Type B pancreatic cell (in vitro differentiated cells): ENCODE measurements around the gene DNAJC18. TPM values are rescaled to one million over a fixed set of nuclear protein-coding genes. Genes with fewer than 3 reads are reported as not detected.
"Not testable (repeated sequence)": the region's sequence is repeated elsewhere in the genome, so short reads cannot be mapped to it uniquely, and the experiment has no call there.

Source experiments
- DNase-seq: peaks from one replicate; pipeline ENCODE4 v3.0.0; 2021; ENCODE audit warnings: mixed read lengths; ENCODE audit not compliant: unreplicated experiment; ENCODE audit errors: extremely low spot score
- H3K27ac Mint-ChIP-seq: 2 replicates; pipeline ENCODE4 v1.8.0; 2021; ENCODE audit warnings: mild to moderate bottlenecking, mixed read lengths
- H3K27me3 Mint-ChIP-seq: 2 replicates; pipeline ENCODE4 v1.8.0; 2021; ENCODE audit warnings: mixed read lengths
- H3K36me3 Mint-ChIP-seq: 2 replicates; pipeline ENCODE4 v1.8.0; 2021; ENCODE audit warnings: mixed read lengths
- H3K4me1 Mint-ChIP-seq: one replicate; pipeline ENCODE4 v1.8.0; 2021; ENCODE audit warnings: mixed read lengths; ENCODE audit not compliant: unreplicated experiment
- H3K4me3 Mint-ChIP-seq: 2 replicates; pipeline ENCODE4 v1.8.0; 2021; ENCODE audit warnings: mild to moderate bottlenecking, mixed read lengths
- H3K9me3 Mint-ChIP-seq: 2 replicates; pipeline ENCODE4 v1.8.0; 2021; ENCODE audit warnings: mixed read lengths
- long read RNA-seq: library from polyadenylated mRNA; unstranded; transcript quantifications from one replicate; pipeline ENCODE4 v2.0.0, GENCODE V29; 2020
- total RNA-seq: library from RNA; stranded (reverse); gene quantifications from 2 replicates; pipeline ENCODE4 v1.2.1, GENCODE V29; 2021; ENCODE audit warnings: low replicate concordance
- TF ChIP-seq, protein P1 (sequence below): fragments of 200-600 bp; sonication (generic); conservative IDR thresholded peaks from 2 replicates; pipeline ENCODE4 v1.5.0; 2021; ENCODE audit warnings: antibody characterized with exemption, mild to moderate bottlenecking

DNAJC18 gene
- total RNA-seq: 9.4 and 25.8 TPM in 2 replicates
- long read RNA-seq, full-length matches to known transcripts: 27 of 32 reads
- long read RNA-seq, partial matches to known transcripts: 1 of 32 reads
- long read RNA-seq, other reads (novel, unspliced or antisense): 4 of 32 reads

DNA sequence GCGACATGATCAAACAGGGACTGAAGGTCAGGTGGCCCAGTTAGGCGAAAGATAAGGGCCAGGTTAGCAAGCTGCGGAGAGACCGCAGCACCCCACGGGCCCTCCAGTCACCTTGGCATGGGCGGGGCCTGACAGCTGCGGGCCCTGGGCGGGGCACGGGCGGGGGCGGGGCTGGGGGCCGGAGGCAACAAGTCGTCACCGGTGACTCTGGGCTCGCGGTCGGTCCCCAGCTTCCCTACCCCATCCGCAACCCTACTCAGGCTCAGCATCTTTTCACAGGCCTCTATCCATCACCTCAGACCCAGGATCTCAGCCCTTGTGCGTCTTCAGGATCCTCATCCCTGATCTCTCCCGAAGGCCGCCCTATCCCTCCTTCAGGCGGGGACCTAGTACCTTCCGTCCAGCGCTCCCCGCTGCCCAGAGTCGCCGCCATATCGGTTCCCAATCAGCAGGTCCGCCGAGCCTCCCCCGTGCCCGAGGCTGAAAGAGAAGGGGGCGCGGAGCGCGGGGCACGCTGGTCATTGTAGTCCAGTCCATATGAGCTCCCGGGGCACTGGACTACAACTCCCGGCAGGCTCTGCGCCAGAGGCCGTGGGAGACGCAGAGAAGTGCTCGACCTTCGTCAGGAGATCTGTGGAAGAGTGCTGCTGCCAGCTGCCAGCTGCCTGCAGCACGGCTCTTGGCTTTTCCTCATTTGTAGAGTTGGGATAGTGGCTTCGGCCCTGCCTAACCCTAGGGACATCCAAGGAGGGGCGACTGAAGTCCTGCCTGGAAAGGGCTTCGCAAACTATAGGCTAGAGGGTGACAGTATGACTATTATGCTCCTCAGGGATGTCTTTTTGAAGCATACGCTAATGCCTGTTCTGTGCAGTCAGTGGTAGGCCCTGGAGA lies at the start of gene DNAJC18:
Gene DNAJC18, minus strand, starts transcription at position 513 of the 891 bp plus-strand sequence. Its CDS starts 80 bp downstream, at position 433.
- Mint-ChIP-seq H3K4me3 (peak within 1 kb of the TSS; percentile 99), H3K27me3 (peaks cover 11% of the 10 kb centered on the region), H3K4me1 (peaks cover 20% of the 10 kb centered on the region), H3K36me3 (peaks cover 8% of the 10 kb centered on the region), H3K27ac (peak within 1 kb of the TSS; percentile 92), H3K9me3 (no peaks in the 10 kb centered on the region)
- TF ChIP-seq, protein P1, sequence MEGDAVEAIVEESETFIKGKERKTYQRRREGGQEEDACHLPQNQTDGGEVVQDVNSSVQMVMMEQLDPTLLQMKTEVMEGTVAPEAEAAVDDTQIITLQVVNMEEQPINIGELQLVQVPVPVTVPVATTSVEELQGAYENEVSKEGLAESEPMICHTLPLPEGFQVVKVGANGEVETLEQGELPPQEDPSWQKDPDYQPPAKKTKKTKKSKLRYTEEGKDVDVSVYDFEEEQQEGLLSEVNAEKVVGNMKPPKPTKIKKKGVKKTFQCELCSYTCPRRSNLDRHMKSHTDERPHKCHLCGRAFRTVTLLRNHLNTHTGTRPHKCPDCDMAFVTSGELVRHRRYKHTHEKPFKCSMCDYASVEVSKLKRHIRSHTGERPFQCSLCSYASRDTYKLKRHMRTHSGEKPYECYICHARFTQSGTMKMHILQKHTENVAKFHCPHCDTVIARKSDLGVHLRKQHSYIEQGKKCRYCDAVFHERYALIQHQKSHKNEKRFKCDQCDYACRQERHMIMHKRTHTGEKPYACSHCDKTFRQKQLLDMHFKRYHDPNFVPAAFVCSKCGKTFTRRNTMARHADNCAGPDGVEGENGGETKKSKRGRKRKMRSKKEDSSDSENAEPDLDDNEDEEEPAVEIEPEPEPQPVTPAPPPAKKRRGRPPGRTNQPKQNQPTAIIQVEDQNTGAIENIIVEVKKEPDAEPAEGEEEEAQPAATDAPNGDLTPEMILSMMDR: no peak
- peak; percentile 93 for DNase-seq

DNA sequence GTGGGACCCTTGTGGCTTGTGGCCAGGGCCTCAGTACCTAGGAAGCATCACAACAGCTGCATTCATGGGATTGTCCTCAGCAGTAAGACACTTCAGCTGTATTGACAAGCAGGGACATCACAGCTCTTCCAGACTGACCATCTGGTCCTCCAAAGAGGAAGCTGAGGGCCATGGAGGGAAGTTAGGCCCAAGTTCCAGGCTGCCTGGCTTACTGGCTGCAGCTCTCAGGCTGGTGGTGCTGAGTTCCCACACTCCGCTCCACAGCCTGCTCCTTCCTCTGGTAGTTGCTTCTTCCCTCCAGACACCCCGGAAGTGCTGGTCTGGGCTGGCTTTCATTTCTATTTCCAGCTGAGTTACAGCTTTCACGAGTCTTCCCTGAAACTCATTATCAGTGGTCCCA lies 48.9 kb upstream of the DNAJC18 start:
- no peak for DNase-seq
- Mint-ChIP-seq H3K9me3 (no peaks in the 10 kb centered on the region), H3K36me3 (no peaks in the 10 kb centered on the region), H3K4me1 (peaks cover 21% of the 10 kb centered on the region), H3K27ac (no peak overlapping the region), H3K4me3 (no peak overlapping the region), H3K27me3 (no peaks in the 10 kb centered on the region)
- TF ChIP-seq, protein P1: no peak

DNA sequence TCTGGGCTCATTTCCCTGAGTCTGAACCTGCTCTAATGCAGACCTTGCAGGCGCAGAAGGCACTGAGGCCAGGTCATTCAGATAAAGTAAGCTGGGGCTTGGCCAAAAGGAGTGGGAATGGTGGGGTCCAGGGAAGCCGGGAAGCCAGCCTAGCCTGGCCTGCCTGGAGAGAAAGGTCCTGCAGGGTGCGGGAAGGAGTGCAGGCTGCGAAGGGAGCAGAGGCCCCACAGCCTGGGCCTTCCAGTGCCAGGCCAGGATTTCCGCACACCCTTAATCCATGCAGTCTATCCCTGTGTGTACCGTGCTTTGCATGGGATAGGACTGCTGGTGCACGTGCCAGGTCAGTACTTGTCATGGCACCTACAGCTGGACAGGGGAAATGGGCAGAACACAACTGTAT lies 46.9 kb upstream of the DNAJC18 start:
- no peaks in the 10 kb centered on the region for H3K27me3 Mint-ChIP-seq
- TF ChIP-seq, protein P1: no peak
- H3K27ac Mint-ChIP-seq: no peak overlapping the region
- no peak overlapping the region for H3K4me3 Mint-ChIP-seq
- no peak for DNase-seq
- no peaks in the 10 kb centered on the region for H3K9me3 Mint-ChIP-seq
- H3K4me1 Mint-ChIP-seq: peaks cover 22% of the 10 kb centered on the region
- no peaks in the 10 kb centered on the region for H3K36me3 Mint-ChIP-seq

DNA sequence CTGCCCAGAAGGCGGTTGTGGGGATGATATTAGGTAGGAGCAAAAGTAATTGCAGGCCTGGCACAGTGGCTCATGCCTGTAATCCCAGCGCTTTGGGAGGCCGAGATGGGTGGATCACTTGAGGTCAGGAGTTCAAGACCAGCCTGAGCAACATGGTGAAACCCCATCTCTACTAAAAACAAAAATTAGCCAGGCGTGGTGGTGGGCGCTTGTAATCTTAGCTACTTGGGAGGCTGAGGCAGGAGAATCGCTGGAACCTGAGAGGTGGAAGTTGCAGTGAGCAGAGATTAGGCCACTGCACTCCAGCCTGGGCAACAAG lies 43.5 kb upstream of the DNAJC18 start:
- H3K27me3 Mint-ChIP-seq, DNase-seq, H3K9me3 Mint-ChIP-seq, H3K36me3 Mint-ChIP-seq: not testable (repeated sequence)
- Mint-ChIP-seq H3K4me1 (peaks cover 28% of the 10 kb centered on the region), H3K4me3 (peak overlapping the region; percentile 55), H3K27ac (peak overlapping the region; percentile 85)

DNA sequence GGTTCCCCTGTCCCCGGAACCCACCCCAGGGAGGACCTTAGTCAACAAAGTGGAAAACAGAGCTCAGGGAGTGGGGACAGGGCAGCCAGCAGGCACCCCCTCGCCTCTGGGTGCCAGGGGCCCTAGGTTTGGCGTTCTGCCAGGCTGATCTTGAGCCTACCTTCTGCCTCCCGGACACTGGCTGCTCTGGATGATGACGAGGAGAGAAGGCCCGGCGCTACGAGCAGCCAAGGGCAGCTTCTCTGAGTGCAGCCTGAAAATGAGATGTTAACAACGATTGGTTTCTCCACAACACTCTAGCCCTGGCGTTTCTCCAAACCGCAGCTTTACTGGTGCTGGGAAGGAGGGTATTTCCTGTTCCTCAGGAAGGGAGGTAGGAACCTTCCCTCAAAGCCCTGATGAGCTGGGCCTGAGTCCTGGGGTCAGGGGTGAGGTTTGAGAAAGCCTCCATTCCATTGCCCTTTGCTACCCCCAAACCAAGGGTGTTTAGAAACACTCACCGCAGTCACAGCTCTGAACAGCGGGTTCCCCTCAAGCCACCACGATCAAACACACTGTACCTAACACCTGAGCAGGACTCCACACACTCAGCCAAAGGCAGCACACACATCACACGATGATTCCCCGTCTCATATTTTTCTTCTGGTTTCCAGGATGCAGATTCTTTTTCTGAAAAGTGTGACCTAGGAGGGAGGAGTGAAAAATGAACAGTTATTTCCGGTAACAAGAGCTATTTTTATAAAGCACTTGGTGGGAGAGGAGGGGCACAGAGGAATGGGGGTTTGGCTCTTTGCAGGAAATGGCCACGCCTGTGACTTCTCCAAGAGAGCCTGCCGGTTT lies 42.9 kb upstream of the DNAJC18 start, which contains the start of gene STING1:
Gene STING1, minus strand, starts transcription at position 709 of the 840 bp plus-strand sequence. CDS start 1,054 bp downstream, outside the sequence.
- Mint-ChIP-seq H3K27ac (peak within 1 kb of the TSS; percentile 85), H3K4me3 (peak within 1 kb of the TSS; percentile 55)

More for the DNA sequence above, 42.9 kb upstream of the DNAJC18 start, which contains the start of gene STING1:
- H3K36me3 Mint-ChIP-seq: no peaks in the 10 kb centered on the region
- no peak for DNase-seq
- TF ChIP-seq, protein P1: no peak
- no peaks in the 10 kb centered on the region for H3K9me3 Mint-ChIP-seq
- no peaks in the 10 kb centered on the region for H3K27me3 Mint-ChIP-seq
- peaks cover 28% of the 10 kb centered on the region for H3K4me1 Mint-ChIP-seq
